ENCODE results near the gene REPS1. TPM values are rescaled to one million over a fixed set of nuclear protein-coding genes. Genes with fewer than 3 reads are reported as not detected.

The REPS1 gene
- total and polyA plus RNA-seq, 7 donors: 13.0 to 23.9 (median 17.2) TPM

DNA sequence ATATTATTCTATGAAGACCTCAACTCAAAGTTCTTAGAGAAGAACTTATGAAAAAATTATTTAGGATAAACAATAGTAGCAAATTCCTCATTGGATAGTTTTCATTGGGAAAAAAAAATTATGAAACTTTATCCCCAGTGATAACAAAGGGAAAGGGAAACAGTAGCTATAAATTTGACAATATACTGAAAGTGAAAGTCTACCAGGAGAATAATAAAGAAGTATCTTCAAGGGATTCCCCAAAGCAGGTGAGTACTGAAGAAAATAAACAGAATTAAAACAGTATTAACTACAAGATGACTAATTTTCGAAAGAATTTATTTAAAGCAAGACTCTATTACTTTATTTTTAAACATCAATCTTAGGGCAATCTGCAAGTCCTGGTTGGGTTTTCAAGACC is 56.4 kb downstream of the REPS1 start:
- WGBS, 3 donors: 92 to 97% (median 96%) methylated on average over 1 of the region's 1 CpG
- DNase-seq: no peak
- TF ChIP-seq, protein P1, sequence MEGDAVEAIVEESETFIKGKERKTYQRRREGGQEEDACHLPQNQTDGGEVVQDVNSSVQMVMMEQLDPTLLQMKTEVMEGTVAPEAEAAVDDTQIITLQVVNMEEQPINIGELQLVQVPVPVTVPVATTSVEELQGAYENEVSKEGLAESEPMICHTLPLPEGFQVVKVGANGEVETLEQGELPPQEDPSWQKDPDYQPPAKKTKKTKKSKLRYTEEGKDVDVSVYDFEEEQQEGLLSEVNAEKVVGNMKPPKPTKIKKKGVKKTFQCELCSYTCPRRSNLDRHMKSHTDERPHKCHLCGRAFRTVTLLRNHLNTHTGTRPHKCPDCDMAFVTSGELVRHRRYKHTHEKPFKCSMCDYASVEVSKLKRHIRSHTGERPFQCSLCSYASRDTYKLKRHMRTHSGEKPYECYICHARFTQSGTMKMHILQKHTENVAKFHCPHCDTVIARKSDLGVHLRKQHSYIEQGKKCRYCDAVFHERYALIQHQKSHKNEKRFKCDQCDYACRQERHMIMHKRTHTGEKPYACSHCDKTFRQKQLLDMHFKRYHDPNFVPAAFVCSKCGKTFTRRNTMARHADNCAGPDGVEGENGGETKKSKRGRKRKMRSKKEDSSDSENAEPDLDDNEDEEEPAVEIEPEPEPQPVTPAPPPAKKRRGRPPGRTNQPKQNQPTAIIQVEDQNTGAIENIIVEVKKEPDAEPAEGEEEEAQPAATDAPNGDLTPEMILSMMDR (IDR thresholded peaks at IDR 0.05): no peak

DNA sequence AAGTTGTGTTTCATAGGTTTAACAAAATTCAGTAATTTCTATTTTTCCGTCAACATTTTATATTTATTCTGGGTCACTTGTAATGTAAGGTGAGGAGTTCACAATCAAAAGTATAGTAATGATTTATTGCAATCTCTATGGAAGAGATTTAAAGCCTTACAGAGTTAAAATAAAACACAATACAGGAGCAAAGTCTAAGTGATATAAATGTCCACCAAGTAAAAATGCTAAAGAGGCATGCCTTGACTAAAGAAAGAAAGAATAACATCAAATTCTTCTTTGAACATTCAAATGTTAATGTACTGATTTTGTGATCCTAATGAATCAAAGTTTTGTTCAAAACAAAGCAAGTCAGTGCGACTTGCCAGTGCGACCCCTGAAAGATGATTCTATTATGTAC is 61.5 kb downstream of the REPS1 start:
- WGBS, 3 donors: 92 to 94% (median 94%) methylated on average over 3 of the region's 3 CpGs
- Histone ChIP-seq H3K27me3 (ENCODE audit: insufficient read depth in 3 of 3, low read length in 2 of 3) (no peaks in the 10 kb centered on the region), H3K9me3 (no peaks in the 10 kb centered on the region), H3K4me3 (no peak overlapping the region), H3K4me1 (no peaks in the 10 kb centered on the region), H3K27ac (no peak overlapping the region), H3K36me3 (ENCODE audit: insufficient read depth in 1 of 2, low read depth in 1 of 2) (peaks cover 0 to 56% of the 10 kb centered on the region in 2 donors)
- TF ChIP-seq, protein P1 (IDR thresholded peaks at IDR 0.05): no peak
- no peak for DNase-seq
- ATAC-seq: no peak
- intact Hi-C loops (cut with DNase I): no loop called here

More for the DNA sequence above, 56.4 kb downstream of the REPS1 start:
- no peak overlapping the region for H3K27ac ChIP-seq
- H3K27me3 ChIP-seq (ENCODE audit: insufficient read depth in 3 of 3, low read length in 2 of 3): no peaks in the 10 kb centered on the region
- H3K4me1 ChIP-seq: no peaks in the 10 kb centered on the region
- H3K4me3 ChIP-seq: no peak overlapping the region
- peaks cover 0 to 52% of the 10 kb centered on the region in 2 donors for H3K36me3 ChIP-seq (ENCODE audit: insufficient read depth in 1 of 2, low read depth in 1 of 2)
- ATAC-seq: no peak
- intact Hi-C loops (cut with DNase I): no loop called here
- no peaks in the 10 kb centered on the region for H3K9me3 ChIP-seq

DNA sequence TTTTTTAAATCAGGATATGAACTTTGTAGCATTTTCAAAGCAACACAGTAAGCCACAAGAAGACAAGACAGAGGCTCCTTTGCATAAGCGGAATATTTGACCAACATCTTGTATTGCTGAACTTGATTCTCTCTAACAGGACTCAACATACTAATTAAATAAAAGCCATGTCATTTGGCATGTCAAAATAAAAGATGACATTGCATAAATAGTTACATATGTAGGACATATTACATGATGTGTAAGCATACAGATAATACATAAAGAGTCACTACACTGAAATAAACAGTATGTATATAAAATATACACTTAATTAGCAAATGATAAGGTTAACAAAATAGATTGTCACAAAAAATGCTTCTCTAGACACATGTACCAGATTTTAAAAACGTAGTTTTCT is 62.2 kb downstream of the REPS1 start:
- peaks cover 0 to 61% of the 10 kb centered on the region in 2 donors for H3K36me3 ChIP-seq (ENCODE audit: insufficient read depth in 1 of 2, low read depth in 1 of 2)
- ATAC-seq: no peak
- H3K4me3 ChIP-seq: no peak overlapping the region
- intact Hi-C loops (cut with DNase I): no loop called here
- no peaks in the 10 kb centered on the region for H3K27me3 ChIP-seq (ENCODE audit: insufficient read depth in 3 of 3, low read length in 2 of 3)
- DNase-seq: no peak
- no peaks in the 10 kb centered on the region for H3K9me3 ChIP-seq
- H3K27ac ChIP-seq: no peak overlapping the region
- H3K4me1 ChIP-seq: no peaks in the 10 kb centered on the region
- WGBS, 3 donors: 86 to 91% (median 88%) methylated on average over 2 of the region's 2 CpGs
- TF ChIP-seq, protein P1 (IDR thresholded peaks at IDR 0.05): no peak

DNA sequence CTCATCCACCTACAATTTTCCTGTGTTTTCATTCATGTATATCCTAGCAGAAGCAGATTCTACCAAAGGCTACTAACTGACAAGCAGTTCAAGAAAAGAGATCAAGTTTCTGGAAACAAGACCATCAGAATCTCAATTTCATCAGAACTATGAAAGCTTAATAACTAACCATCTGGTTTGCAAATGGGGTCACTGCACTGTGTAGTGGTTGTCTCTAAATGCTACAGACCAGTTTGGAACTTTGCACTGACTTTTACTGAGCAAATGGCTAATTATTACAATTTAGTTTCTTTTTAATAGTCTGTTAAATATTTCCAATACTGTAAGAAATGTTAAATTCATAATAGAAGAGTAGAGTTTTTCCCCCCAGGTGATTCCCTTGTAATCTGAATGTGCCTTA is 64.5 kb downstream of the REPS1 start:
- intact Hi-C loops (cut with DNase I): no loop called here
- peaks cover 0 to 62% of the 10 kb centered on the region in 2 donors for H3K36me3 ChIP-seq (ENCODE audit: insufficient read depth in 1 of 2, low read depth in 1 of 2)
- DNase-seq (no peak), ATAC-seq (no peak)
- TF ChIP-seq, protein P1 (IDR thresholded peaks at IDR 0.05): no peak
- no peak overlapping the region for H3K27ac ChIP-seq
- H3K4me1 ChIP-seq: no peaks in the 10 kb centered on the region
- no peaks in the 10 kb centered on the region for H3K9me3 ChIP-seq
- no peak overlapping the region for H3K4me3 ChIP-seq
- no peaks in the 10 kb centered on the region for H3K27me3 ChIP-seq (ENCODE audit: insufficient read depth in 3 of 3, low read length in 2 of 3)

DNA sequence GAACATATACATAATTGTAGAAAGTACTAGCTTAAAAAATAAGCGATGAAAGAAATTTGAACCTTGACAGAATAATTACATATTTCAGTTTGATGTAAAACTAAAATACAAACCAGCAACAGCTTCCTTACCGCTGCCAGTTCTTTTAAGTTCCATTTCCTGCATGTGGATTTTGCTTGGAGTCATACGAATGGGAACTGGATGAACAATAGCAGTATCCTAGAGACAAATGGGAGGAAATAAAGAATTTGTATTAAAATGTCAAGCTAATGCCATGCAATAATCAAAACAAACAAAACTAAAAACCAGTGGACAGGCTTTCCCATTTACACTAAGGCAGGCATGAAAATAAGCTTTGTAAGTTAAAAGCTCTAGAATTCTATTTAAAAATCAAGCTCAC is 67.1 kb downstream of the REPS1 start:
- Histone ChIP-seq H3K4me1 (no peaks in the 10 kb centered on the region), H3K4me3 (no peak overlapping the region), H3K9me3 (no peaks in the 10 kb centered on the region), H3K36me3 (ENCODE audit: insufficient read depth in 1 of 2, low read depth in 1 of 2) (peaks cover 0 to 67% of the 10 kb centered on the region in 2 donors), H3K27me3 (ENCODE audit: insufficient read depth in 3 of 3, low read length in 2 of 3) (no peaks in the 10 kb centered on the region), H3K27ac (no peak overlapping the region)
- DNase-seq: no peak
- 82 to 91% (median 86%) methylated on average over 3 of the region's 3 CpGs for WGBS, 3 donors
- ATAC-seq: no peak
- intact Hi-C loops (cut with DNase I): no loop called here
- TF ChIP-seq, protein P1 (IDR thresholded peaks at IDR 0.05): no peak
